Renal pelvis (tissue), 12 donors: ENCODE measurements around the gene ST3GAL3. TPM values are rescaled to one million over a fixed set of nuclear protein-coding genes. Genes with fewer than 3 reads are reported as not detected.

Experiments
- DNase-seq: peaks from one replicate; pipeline ENCODE4 v3.0.0-alpha.2; 2013
- long read RNA-seq, 16 experiments: transcript quantifications; one replicate each; lab custom pipeline, GENCODE V29; 2026
- polyA plus RNA-seq, 3 donors: library from polyadenylated mRNA; unstranded; fragments of 120-200 nt; gene quantifications; one replicate each; pipeline ENCODE4 v1.2.1, GENCODE V29; 2013; ENCODE audit not compliant: insufficient read length in 3 of 3

The ST3GAL3 gene
- polyA plus RNA-seq: 10 to 100 TPM; 19.2 to 27.2 (median 23.4) TPM
- long read RNA-seq, donor 1, partial matches to known transcripts: 0 of 8 reads
- long read RNA-seq, donor 1, other reads (novel, unspliced or antisense): 0 of 8 reads
- long read RNA-seq, donor 2, transcript ST3GAL3-205 (12 exons, 2,299 nt): major isoform, 6 of 9 reads
- long read RNA-seq, donor 2, partial matches to known transcripts: 0 of 9 reads
- long read RNA-seq, donor 2, other reads (novel, unspliced or antisense): 0 of 9 reads
- long read RNA-seq, donor 3, partial matches to known transcripts: 0 of 6 reads
- long read RNA-seq, donor 3, other reads (novel, unspliced or antisense): 0 of 6 reads
- long read RNA-seq, donor 4, partial matches to known transcripts: 0 of 2 reads
- long read RNA-seq, donor 4, other reads (novel, unspliced or antisense): 0 of 2 reads
- long read RNA-seq, donor 5, partial matches to known transcripts: 0 of 3 reads
- long read RNA-seq, donor 5, other reads (novel, unspliced or antisense): 0 of 3 reads
- long read RNA-seq, donor 6, partial matches to known transcripts: 0 of 3 reads
- long read RNA-seq, donor 6, other reads (novel, unspliced or antisense): 0 of 3 reads
- long read RNA-seq, donor 7, partial matches to known transcripts: 0 of 4 reads
- long read RNA-seq, donor 7, other reads (novel, unspliced or antisense): 0 of 4 reads
- long read RNA-seq, donor 8, partial matches to known transcripts: 0 of 4 reads
- long read RNA-seq, donor 8, other reads (novel, unspliced or antisense): 0 of 4 reads
- long read RNA-seq, donor 9, transcript ST3GAL3-205 (12 exons, 2,299 nt): major isoform, 5 of 8 reads
- long read RNA-seq, donor 9, partial matches to known transcripts: 0 of 8 reads
- long read RNA-seq, donor 9, other reads (novel, unspliced or antisense): 0 of 8 reads
- long read RNA-seq, donor 10, partial matches to known transcripts: 0 of 6 reads
- long read RNA-seq, donor 10, other reads (novel, unspliced or antisense): 0 of 6 reads
- long read RNA-seq, donor 11, partial matches to known transcripts: 0 of 6 reads
- long read RNA-seq, donor 11, other reads (novel, unspliced or antisense): 0 of 6 reads
- long read RNA-seq, donor 12, partial matches to known transcripts: 0 of 11 reads
- long read RNA-seq, donor 12, other reads (novel, unspliced or antisense): 0 of 11 reads
- long read RNA-seq, donor 13, partial matches to known transcripts: 0 of 2 reads
- long read RNA-seq, donor 13, other reads (novel, unspliced or antisense): 0 of 2 reads
- long read RNA-seq, donor 14: 0 reads
- long read RNA-seq, donor 15, partial matches to known transcripts: 0 of 7 reads
- long read RNA-seq, donor 15, other reads (novel, unspliced or antisense): 0 of 7 reads
- long read RNA-seq, donor 16, partial matches to known transcripts: 0 of 7 reads
- long read RNA-seq, donor 16, other reads (novel, unspliced or antisense): 0 of 7 reads

DNA sequence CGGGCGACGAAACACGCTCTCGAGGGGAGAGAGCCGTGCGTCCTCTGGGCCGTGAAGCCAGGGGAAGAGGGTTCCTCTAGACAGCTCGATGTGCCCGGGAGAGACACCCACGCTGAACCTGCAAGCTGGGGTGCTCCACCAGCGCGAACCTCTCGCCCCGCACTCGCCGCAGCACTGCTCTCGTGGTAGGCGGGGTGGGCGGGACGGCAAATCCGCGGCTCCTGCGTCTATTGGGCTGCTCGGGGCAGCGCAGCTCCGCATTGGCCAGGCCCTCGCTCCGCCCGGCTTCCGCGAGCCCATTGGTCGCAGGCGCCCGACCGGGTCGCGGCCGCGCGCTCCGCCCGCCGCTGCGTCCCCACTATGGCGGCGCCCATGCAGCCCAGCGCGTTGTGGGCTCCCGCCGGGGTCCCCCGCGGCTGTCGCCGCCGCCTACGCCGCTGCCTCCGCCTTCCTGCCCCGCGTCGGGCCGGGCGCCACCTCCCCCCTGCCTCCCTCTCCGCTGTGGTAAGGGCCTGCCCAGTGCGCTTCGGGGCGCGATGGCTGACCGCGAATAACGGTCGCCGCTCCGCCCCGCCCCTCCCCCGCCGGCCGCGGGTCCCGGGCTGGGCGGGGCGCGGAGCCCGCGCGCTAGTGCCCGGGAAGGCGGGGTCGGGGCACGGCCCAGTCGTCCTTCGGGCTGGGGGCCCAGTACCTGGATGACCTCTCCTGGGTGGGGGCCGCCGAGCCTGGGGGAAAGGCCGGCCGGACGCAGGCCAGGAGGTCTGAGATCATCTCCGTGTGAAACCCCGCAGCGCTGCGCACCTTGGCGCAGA lies at the start of gene ST3GAL3:
ST3GAL3 (plus strand) TSS at position 347 of the 812 bp plus-strand sequence. CDS start 28,727 bp downstream, outside the sequence.
- peak; percentile 92 for DNase-seq

- no peak for DNase-seq
Observed at GRCh38 chr1:43659212-43660166, 47.8 kb upstream of the ST3GAL3 start.

DNA sequence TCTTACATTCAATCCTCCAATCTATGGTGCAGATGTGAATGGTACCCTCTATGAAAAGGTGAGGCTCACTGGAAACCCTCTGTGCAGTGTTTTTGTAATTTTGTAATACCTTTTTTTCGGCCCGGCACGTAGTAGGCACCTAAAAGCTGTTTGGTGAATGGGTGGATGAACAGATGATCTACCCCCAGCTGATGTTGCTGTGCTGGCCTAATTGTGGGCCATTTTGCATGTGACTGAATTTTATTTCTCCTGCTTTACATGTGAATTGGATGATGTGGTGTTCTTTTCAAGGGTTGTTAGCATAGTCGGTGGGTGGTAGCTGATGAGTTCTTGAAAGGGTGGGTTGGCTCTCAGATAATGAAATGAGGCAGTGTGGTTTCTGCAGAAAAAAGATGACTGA lies 47.0 kb upstream of the ST3GAL3 start:
- DNase-seq: no peak

DNA sequence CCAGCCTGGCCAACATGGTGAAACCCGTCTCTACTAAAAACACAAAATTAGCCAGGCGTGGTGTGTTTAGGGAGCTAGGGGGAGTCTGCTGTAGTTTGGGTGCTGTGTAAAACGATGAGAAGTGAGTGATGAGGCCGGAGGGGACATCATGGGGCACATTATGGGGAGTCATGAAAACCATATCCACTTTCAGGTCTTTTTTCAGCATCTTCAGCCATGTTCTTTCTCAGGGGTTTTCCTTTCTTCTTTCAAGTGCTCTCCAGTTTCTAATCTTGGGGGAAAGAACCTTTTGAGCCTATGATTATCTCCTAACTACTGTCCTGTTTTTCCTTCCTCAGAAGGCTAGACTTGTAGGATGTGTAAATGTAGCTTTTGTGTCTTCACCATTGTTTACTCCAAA lies 43.0 kb upstream of the ST3GAL3 start:
- DNase-seq: no peak

DNA sequence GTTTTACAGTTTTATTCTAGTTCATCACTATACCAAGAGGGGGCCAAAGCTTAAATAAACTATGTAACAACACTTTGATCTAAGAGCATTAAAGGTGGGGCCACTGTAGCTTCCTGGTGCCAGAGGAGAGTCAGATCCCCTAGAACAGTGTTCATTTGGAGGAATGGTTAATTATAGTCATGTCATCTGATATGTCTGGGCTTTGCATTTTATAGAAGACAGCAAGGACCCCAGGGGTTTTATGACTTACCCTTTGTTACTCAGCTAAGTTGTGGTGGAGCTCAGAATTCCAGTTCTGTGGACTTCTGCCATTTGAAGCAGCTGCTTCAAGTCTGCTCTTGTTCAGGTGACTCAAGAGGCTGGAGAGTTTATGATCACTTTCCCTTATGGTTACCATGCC lies 40.7 kb upstream of the ST3GAL3 start:
- no peak for DNase-seq

- no peak for DNase-seq
Observed at GRCh38 chr1:43668956-43669355, 38.4 kb upstream of the ST3GAL3 start.

DNA sequence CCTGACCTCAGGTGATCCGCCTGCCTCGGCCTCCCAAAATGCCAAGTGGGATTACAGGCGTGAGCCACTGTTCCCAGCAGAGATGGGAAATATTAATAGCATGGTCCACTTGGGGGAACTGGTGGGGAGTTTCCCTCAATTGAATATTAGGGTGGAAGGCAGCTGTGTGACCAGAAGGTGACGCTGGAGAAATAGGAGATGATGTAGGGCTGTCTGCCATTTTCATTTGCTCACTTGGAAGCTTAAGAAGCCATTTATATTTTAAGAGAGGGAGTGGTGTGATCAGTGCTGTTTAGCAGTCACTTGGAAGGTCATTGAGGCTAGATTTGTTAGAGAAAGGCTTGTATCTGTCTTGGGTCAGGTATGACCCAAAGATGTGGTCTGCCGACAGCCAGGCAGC lies 37.5 kb upstream of the ST3GAL3 start:
- no peak for DNase-seq

DNA sequence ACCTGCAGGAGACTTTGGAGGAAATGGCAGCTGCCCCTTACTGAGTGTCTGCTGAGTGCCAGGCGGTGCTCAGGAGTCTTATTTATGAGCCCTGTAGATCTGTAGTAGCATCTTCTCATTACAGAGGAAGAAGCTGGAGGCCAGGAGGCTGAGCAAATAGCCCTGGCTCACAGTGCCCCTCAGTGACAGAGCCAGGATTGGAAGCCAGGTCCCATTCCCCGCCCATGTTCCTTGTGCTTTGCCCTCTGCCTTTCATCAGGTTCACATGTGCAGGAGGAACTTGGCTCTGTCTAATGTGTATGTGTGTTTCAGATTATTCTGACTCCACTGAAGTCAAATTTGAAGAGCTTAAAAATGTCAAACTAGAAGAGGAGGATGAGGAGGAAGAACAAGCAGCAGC lies 36.1 kb upstream of the ST3GAL3 start:
- no peak for DNase-seq

DNA sequence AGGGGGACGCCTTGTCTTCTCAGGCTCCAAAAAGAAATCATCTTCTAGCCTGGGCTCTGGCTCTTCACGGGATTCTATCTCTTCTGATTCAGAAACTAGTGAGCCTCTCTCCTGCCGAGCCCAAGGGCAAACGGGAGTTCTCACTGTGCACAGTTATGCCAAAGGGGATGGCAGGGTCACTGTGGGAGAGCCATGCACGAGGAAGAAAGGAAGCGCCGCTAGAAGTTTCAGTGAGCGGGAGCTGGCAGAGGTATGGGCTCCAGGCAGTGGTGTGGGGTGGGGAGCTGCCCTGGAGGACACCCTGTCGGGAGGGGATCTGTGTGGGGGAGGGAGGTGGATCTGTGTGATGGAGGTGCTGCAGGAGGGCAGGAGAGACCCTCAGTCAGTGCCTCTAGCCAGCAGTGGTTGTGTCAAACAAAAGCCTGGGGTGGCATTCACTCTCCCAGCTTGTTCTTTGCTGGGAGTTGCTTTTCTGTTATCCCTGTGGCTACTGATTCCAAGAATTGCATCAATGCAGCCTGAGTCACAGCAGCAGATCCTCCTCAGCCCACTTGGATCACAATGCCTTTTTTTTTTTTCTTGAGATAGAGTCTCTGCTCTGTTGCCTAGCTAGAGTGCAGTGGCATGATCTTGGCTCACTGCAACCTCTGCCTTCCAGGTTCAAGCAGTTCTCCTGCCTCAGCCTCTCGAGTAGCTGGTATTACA lies 35.6 kb upstream of the ST3GAL3 start:
- DNase-seq: no peak

DNA sequence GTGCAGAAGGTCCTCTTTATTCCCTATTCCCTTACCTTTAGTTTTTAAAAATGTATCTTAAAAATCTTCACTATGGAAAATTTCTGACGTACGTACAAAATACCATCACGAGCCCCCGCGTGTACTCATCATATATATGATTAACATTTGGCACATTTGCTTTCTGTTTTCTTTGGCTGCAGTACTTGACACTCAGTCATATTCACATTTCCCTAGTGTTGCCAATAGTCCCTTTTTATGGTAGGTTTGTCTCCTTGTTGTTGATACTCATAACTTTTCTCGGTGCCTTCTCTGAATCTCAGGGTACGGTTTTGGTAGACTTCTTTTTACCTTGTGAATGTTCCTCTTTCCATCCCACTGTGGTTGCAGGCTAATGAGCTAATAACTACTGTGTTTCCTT lies 34.1 kb upstream of the ST3GAL3 start:
- DNase-seq: no peak

DNA sequence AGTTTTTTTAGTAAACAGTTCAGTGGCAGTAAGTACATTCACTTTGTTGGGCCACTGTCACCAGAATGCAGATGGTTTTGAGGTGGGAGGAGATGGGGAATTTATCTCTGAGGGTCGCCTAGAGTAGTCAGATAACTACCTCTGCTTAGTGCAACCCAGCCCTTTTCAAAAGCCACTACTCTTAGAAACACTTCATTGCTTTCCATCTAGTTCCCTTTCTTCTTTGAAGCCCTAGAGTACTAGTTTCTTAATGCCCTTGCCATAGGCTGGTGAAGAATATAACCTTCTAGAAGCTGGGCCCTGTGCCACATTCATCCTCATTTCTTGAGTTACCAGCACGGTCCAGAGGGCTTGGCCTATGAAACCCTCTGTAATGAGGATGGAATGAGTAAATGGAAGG lies 28.4 kb upstream of the ST3GAL3 start:
- no peak for DNase-seq

DNA sequence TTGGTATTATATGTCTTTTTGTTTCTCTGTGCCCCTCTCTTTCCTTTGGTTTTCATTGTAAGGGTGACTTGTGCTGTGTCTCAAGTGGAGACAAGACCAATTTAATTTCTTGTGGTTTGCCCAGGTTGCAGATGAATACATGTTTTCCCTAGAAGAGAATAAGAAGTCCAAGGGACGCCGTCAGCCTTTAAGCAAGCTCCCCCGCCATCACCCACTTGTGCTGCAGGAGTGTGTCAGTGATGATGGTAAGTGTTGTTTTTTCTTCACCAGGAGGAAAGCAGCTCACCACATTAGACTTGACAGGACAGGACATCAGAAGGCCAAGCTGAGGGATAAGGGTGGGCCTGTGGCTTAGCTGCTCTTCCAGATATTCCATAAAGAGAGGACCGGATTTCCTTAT lies 23.8 kb upstream of the ST3GAL3 start:
- no peak for DNase-seq

GRCh38 chr1:43686801-43687200 lies 20.5 kb upstream of the ST3GAL3 start:
- no peak for DNase-seq

DNA sequence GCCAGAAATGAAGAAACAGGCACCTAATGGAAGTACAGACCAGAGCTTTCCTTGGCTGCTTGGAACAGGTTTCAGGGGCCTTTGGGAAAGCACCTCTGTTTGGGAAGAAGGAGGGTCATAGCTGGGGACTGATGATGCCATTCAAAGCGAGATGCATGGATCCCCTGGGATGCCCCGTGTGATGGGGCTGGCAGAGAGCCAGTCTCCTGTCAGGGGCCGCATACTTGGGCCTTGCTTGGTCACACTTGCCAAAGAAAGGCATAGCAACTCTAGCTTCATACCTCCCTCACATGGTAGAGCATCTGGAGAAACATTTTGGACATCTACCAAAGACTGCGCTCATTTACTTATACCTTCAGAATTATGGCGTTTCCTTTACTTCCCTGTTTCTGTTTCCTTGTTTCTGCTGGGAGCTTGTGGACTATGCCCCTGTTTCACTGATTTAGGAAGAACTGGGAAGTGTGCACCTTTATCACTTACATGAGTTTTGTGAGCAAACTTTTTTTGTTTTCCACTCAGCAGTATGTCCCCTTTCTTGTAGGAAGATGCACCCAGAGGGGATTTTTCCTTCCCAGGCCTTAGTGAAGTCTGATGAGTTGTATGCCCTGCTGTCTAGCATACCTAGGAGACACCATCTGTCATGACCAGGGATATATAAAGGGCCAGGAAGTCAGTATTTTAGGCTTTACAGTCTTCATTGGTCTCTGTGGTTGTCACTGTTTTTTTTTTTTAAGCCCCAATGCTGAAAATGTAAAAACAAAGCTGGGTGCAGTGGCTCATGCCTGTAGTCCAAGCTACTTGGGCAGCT lies 19.8 kb upstream of the ST3GAL3 start:
- no peak for DNase-seq

GRCh38 chr1:43688109-43688387 lies 19.3 kb upstream of the ST3GAL3 start:
- DNase-seq: no peak

DNA sequence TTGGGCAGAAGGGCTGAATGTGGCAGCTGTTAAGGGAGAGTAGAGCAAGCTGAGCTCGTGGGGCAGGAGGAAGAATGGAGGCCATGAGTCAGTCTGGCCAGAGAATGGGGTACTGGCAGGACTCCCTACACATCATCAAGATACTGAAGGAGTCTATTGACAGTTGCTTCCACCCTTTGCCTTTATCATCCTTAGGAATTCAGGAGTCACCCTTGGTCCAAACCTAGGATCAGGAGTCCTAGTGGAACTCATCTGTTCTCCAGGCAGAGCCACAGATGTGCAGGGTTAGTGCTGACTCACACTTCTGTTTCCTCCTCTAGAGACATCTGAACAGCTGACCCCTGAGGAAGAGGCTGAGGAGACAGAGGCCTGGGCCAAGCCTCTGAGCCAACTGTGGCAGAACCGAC lies 18.7 kb upstream of the ST3GAL3 start:
- DNase-seq: no peak

DNA sequence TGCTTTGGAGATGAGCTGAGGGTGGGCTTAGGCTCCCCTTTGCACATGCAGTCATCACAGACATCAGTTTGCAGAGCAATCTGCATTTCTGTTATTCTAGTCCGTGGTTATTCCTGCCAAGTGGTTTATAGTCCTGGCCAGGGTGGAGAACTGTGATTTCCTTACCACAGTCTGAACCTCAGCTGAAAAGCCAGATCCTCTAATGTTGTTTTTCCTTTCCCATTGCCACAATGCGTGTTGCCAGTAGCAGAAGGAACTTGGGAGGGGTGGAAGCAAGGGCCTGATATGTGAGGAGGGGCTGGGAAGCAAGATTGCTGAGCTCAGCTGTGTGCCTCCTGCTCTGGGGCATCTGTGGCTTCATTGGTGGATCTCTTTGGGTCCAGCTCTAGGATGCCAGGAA lies 18.0 kb upstream of the ST3GAL3 start:
- no peak for DNase-seq
